ENCODE measurements around the gene RSBN1.

- TF ChIP-seq RAD21 (IDR thresholded peaks at IDR 0.05; ENCODE audit: insufficient read depth, low read depth, low read length) (no peak), POLR2A (IDR thresholded peaks at IDR 0.05; ENCODE audit: low read depth, low read length) (no peak)
Measured at GRCh38 chr1:113786069-113786468, 26.2 kb downstream of the RSBN1 start.

All from GM12878 (cell line).